PFSK-1 (cell line): ENCODE results near the gene TMEM232.

Source experiments
- FOXP2 ChIP-seq: optimal IDR thresholded peaks from 2 replicates; pipeline ENCODE3; 2011; ENCODE audit warnings: borderline replicate concordance, control low read depth, inconsistent platforms; ENCODE audit not compliant: insufficient read depth; ENCODE audit errors: extremely low read length, extremely low read depth
- POLR2AphosphoS5 ChIP-seq: IDR thresholded peaks from 2 replicates; pipeline ENCODE4 v1.6.1; 2012; ENCODE audit warnings: low read depth, mild to moderate bottlenecking, control low read depth, low read length, moderate library complexity
- REST ChIP-seq, 2 experiments: IDR thresholded peaks; 2 replicates each; pipeline versions ENCODE4 v1.6.1 to v1.8.0; 2011 to 2012; ENCODE audit warnings: low read depth in 2 of 2, low read length in 2 of 2, control low read depth in 1 of 2, inconsistent platforms in 1 of 2, mild to moderate bottlenecking in 1 of 2, moderate library complexity in 1 of 2; ENCODE audit not compliant: insufficient read depth in 1 of 2
- SIN3A ChIP-seq: IDR thresholded peaks from 2 replicates; pipeline ENCODE4 v1.6.1; 2012; ENCODE audit warnings: mild to moderate bottlenecking, low read length, moderate library complexity, borderline replicate concordance; ENCODE audit not compliant: insufficient read depth
- TAF1 ChIP-seq: IDR thresholded peaks from 2 replicates; pipeline ENCODE4 v1.6.1; 2012; ENCODE audit warnings: low read length, control low read depth, borderline replicate concordance; ENCODE audit not compliant: insufficient read depth

GRCh38 chr5:110536120-110537115 lies 190.1 kb downstream of the TMEM232 start:
- TF ChIP-seq FOXP2 (no peak), POLR2AphosphoS5 (no peak), REST (IDR thresholded peaks at IDR 0.05; ENCODE audit: insufficient read depth in 1 of 2, low read depth in 2 of 2, low read length in 2 of 2) (no peak), SIN3A (no peak), TAF1 (no peak)
